Measurements from ENCODE around the gene ZSCAN10.

Gene ZSCAN10

GRCh38 chr16:3121851-3122467 lies 22.9 kb upstream of the ZSCAN10 start:
- DNase-seq (ENCODE audit: low read depth) = no peak
- H3K4me3 ChIP-seq (ENCODE audit: low read depth, low read length) = no peak overlapping the region
- TF ChIP-seq CTCF (IDR thresholded peaks at IDR 0.05; ENCODE audit: low read depth, low read length, missing control alignments) = no peak

GRCh38 chr16:3120435-3120834 lies 21.3 kb upstream of the ZSCAN10 start:
- no peak for DNase-seq (ENCODE audit: low read depth)
- no peak overlapping the region for H3K4me3 ChIP-seq (ENCODE audit: low read depth, low read length)

GRCh38 chr16:3119701-3120408 lies 20.8 kb upstream of the ZSCAN10 start:
- TF ChIP-seq CTCF (IDR thresholded peaks at IDR 0.05; ENCODE audit: low read depth, low read length, missing control alignments) = no peak
- H3K4me3 ChIP-seq (ENCODE audit: low read depth, low read length) = no peak overlapping the region
- no peak for DNase-seq (ENCODE audit: low read depth)

More at GRCh38 chr16:3120435-3120834, 21.3 kb upstream of the ZSCAN10 start:
- no peak for TF ChIP-seq CTCF (IDR thresholded peaks at IDR 0.05; ENCODE audit: low read depth, low read length, missing control alignments)

- TF ChIP-seq CTCF (IDR thresholded peaks at IDR 0.05; ENCODE audit: low read depth, low read length, missing control alignments) = no peak
- DNase-seq (ENCODE audit: low read depth) = no peak
- H3K4me3 ChIP-seq (ENCODE audit: low read depth, low read length) = no peak overlapping the region
These were observed 20.2 kb upstream of the ZSCAN10 start for GRCh38 chr16:3119286-3119685.

- H3K4me3 ChIP-seq (ENCODE audit: low read depth, low read length) = no peak overlapping the region
- no peak for TF ChIP-seq CTCF (IDR thresholded peaks at IDR 0.05; ENCODE audit: low read depth, low read length, missing control alignments)
- no peak for DNase-seq (ENCODE audit: low read depth)
These were observed 19.8 kb upstream of the ZSCAN10 start for GRCh38 chr16:3118846-3119245.

GRCh38 chr16:3118204-3118790 lies 19.2 kb upstream of the ZSCAN10 start:
- no peak overlapping the region for H3K4me3 ChIP-seq (ENCODE audit: low read depth, low read length)
- TF ChIP-seq CTCF (IDR thresholded peaks at IDR 0.05; ENCODE audit: low read depth, low read length, missing control alignments) = no peak
- no peak for DNase-seq (ENCODE audit: low read depth)

Measured in GM12864 (cell line).